SK-N-MC (cell line): Measurements from ENCODE around the gene KLHL29.

Experiments
- EZH2 ChIP-seq: fragments of 200-600 bp; sonication (generic); IDR thresholded peaks from one replicate; pipeline ENCODE4 v1.6.1; 2017; ENCODE audit warnings: antibody characterized with exemption
- FOXP2 ChIP-seq: optimal IDR thresholded peaks from 2 replicates; pipeline ENCODE3; 2011; ENCODE audit warnings: mild to moderate bottlenecking, moderate library complexity; ENCODE audit not compliant: insufficient read depth; ENCODE audit errors: extremely low read length, control extremely low read depth
- POLR2AphosphoS5 ChIP-seq: IDR thresholded peaks from 2 replicates; pipeline ENCODE4 v1.6.1; 2012; ENCODE audit warnings: mild to moderate bottlenecking, low read depth, low read length, borderline replicate concordance

- TF ChIP-seq EZH2 (no peak), POLR2AphosphoS5 (no peak), FOXP2 (no peak)
Observed at GRCh38 chr2:23381084-23381483, 3.9 kb upstream of the KLHL29 start.
